Muscle of leg (tissue), 11 donors: ENCODE data around the gene MX1. TPM values are rescaled to one million over a fixed set of nuclear protein-coding genes. Genes with fewer than 3 reads are reported as not detected.

Source experiments
- DNase-seq: peaks from one replicate; pipeline ENCODE4 v3.0.0; 2013
- H3K27ac ChIP-seq: one replicate; pipeline ENCODE4 v1.5.1; 2013; ENCODE audit warnings: mild to moderate bottlenecking, low read length, control low read depth
- H3K27me3 ChIP-seq: one replicate; pipeline ENCODE4 v1.6.1; 2013; ENCODE audit warnings: low read length; ENCODE audit not compliant: control insufficient read depth, insufficient read depth
- H3K36me3 ChIP-seq: one replicate; pipeline ENCODE4 v1.6.1; 2013; ENCODE audit warnings: low read length; ENCODE audit not compliant: control insufficient read depth, insufficient read depth
- H3K4me1 ChIP-seq: one replicate; pipeline ENCODE4 v1.6.1; 2013; ENCODE audit warnings: low read length; ENCODE audit not compliant: control insufficient read depth, insufficient read depth
- H3K4me3 ChIP-seq: one replicate; pipeline ENCODE4 v1.5.1; 2013; ENCODE audit warnings: low read length, control low read depth
- H3K9me3 ChIP-seq: replicated peaks from 2 replicates; pipeline ENCODE4 v1.6.1; 2013; ENCODE audit warnings: low read depth, low read length; ENCODE audit not compliant: control insufficient read depth
- WGBS: methylation state at CpG from one replicate; pipeline ENCODE4 v1.1.5; 2013; ENCODE audit warnings: missing lambda C conversion rate; ENCODE audit not compliant: insufficient coverage; 5-methylcytosine and 5-hydroxymethylcytosine counted together
- polyA plus RNA-seq, 8 donors: library from polyadenylated mRNA; unstranded; fragments of 120-200 nt; gene quantifications; one replicate each; pipeline versions ENCODE4 v1.2.1 to v1.2.3, GENCODE V29; 2013; ENCODE audit warnings: inconsistent platforms in 1 of 8, low replicate concordance in 1 of 8; ENCODE audit not compliant: insufficient read length in 8 of 8, insufficient read depth in 1 of 8
- total RNA-seq: library from RNA; stranded (reverse); fragments of 120-200 nt; gene quantifications from one replicate; pipeline ENCODE4 v1.2.4, GENCODE V29; 2013

The MX1 gene
- total and polyA plus RNA-seq, 9 donors, result 1.7 to 6.2 (median 3.8) TPM

DNA sequence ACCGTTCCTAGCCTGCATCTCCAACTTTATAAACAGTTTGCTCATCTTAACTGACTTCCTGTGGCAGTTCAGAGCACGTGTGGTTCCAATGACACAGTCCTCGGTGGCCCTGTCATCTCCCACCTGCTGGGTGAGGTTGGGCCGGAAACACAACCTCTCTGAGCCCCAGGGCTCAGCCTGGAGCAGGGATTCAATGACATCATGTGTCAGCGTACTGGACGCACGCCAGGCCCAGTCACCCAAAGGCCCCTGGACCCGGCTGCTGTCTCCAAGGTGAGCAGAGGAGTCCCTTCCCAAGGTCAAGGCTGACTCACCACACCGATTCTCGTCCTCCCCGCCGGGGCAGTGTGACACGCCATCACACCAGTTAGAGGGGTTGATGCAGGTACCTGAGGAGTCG, 62.0 kb downstream of the MX1 start:
- Histone ChIP-seq H3K27me3 (no peaks in the 10 kb centered on the region), H3K4me3 (no peak overlapping the region), H3K27ac (no peak overlapping the region), H3K36me3 (no peaks in the 10 kb centered on the region), H3K4me1 (peaks cover 2% of the 10 kb centered on the region), H3K9me3 (no peaks in the 10 kb centered on the region)
- whole genome bisulfite sequencing, result 83% methylated on average over 14 of the region's 14 CpGs
- DNase-seq, result no peak

DNA sequence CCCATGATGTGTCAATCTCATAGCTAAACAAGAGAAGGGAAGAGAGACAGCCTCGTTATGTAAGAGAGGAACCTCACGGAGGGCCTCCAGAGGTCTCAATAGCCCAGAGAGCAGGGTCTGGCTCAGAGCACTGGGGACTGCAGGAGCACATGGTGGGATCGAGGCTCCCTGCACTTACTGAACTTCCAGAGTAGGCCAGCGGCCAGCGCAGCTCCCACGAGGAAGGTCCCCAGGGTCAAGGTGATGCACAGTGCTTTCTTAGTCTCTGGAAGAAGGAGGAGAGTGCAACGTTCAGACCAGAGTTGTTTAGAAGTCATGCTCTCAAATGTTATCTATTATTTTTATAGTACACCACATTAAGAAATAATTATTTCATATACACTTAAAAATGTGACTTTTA, 63.3 kb downstream of the MX1 start:
- H3K27ac ChIP-seq, result no peak overlapping the region
- no peak overlapping the region for H3K4me3 ChIP-seq
- peaks cover 2% of the 10 kb centered on the region for H3K4me1 ChIP-seq
- no peaks in the 10 kb centered on the region for H3K9me3 ChIP-seq
- H3K36me3 ChIP-seq, result no peaks in the 10 kb centered on the region
- WGBS, result 13% methylated on average over 2 of the region's 7 CpGs
- DNase-seq, result no peak
- H3K27me3 ChIP-seq, result no peaks in the 10 kb centered on the region

DNA sequence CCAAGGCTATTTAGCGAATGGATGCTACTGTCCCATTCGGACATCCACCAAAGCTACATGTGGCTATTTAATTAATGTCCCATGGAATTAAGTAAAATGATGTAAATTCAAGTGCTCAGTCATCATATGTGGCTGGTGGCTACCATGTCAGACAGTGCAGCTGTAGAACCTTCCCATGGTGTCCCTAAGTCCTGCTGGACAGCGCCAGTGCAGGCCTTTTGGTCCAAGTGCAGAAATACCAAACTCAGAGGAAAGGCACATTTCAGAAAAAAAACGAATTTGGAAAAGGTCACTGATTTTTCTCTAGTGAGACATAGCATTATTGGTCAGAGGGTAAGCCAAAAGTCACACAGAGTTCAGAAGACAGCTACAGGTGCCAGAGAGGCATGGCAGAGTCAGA, 64.3 kb downstream of the MX1 start:
- WGBS, result 79% methylated on average over 3 of the region's 4 CpGs
- Histone ChIP-seq H3K4me3 (no peak overlapping the region), H3K9me3 (no peaks in the 10 kb centered on the region), H3K36me3 (no peaks in the 10 kb centered on the region), H3K27ac (no peak overlapping the region), H3K4me1 (peaks cover 2% of the 10 kb centered on the region), H3K27me3 (no peaks in the 10 kb centered on the region)
- no peak for DNase-seq

DNA sequence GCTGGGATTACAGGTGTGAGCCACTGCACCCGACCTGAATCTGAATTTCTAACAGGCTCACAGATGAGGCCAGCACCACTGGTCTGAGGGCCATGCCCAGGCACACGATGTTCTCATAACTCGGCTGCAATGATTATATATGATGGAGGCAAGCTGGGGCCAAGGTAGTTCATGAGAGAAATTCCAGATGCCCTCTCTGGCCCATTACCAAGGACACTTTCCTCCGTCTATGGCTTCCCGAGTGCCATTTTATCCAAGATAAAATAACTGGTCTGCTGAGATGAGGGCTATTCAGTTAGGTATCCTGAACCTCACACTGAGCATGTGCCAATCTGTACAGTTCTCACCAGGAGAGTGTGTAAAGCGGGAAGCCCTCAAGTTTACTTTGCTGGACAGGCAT, 65.4 kb downstream of the MX1 start:
- no peak overlapping the region for H3K4me3 ChIP-seq
- no peak overlapping the region for H3K27ac ChIP-seq
- WGBS, result 79% methylated on average over 2 of the region's 6 CpGs
- no peaks in the 10 kb centered on the region for H3K36me3 ChIP-seq
- H3K4me1 ChIP-seq, result peaks cover 2% of the 10 kb centered on the region
- no peak for DNase-seq
- peaks cover 3% of the 10 kb centered on the region for H3K27me3 ChIP-seq
- H3K9me3 ChIP-seq, result no peaks in the 10 kb centered on the region

- 84% methylated on average over 6 of the region's 16 CpGs for WGBS
- Histone ChIP-seq H3K36me3 (no peaks in the 10 kb centered on the region), H3K27ac (no peak overlapping the region), H3K9me3 (no peaks in the 10 kb centered on the region), H3K4me1 (no peaks in the 10 kb centered on the region), H3K27me3 (peaks cover 8% of the 10 kb centered on the region), H3K4me3 (no peak overlapping the region)
- DNase-seq, result no peak
Measured at GRCh38 chr21:41494242-41494641, 68.2 kb downstream of the MX1 start.

- 90% methylated on average over 4 of the region's 6 CpGs for WGBS
- Histone ChIP-seq H3K36me3 (no peaks in the 10 kb centered on the region), H3K27me3 (peaks cover 23% of the 10 kb centered on the region), H3K27ac (no peak overlapping the region), H3K9me3 (no peaks in the 10 kb centered on the region), H3K4me1 (no peaks in the 10 kb centered on the region), H3K4me3 (no peak overlapping the region)
- no peak for DNase-seq
Measured at GRCh38 chr21:41497008-41497407, 71.0 kb downstream of the MX1 start.

GRCh38 chr21:41497788-41498187, 71.7 kb downstream of the MX1 start:
- Histone ChIP-seq H3K9me3 (no peaks in the 10 kb centered on the region), H3K27me3 (peaks cover 26% of the 10 kb centered on the region), H3K4me1 (no peaks in the 10 kb centered on the region), H3K4me3 (no peak overlapping the region), H3K27ac (no peak overlapping the region), H3K36me3 (no peaks in the 10 kb centered on the region)
- no peak for DNase-seq
- 46% methylated on average over 2 of the region's 8 CpGs for WGBS

DNA sequence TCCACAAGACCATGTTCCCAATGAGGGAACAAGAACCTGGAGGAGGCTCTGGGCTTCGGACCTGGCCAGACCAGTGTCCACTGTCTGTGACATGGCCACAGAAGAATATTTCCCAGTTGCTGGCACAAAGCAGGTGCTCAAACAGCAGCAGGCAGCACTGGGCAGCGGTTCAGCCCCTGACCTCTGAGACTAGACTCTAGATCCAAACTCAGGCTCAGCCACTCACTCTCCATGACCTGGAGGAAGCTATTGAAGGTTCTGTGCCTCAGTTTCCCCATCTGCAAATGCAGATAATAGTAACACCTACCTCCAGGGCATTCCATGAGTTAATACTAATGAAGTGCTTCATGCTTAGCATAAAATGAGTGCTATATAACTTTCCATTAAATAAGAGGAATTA, 73.9 kb downstream of the MX1 start:
- Histone ChIP-seq H3K4me1 (no peaks in the 10 kb centered on the region), H3K36me3 (no peaks in the 10 kb centered on the region), H3K4me3 (no peak overlapping the region), H3K27ac (no peak overlapping the region), H3K9me3 (no peaks in the 10 kb centered on the region), H3K27me3 (peaks cover 42% of the 10 kb centered on the region)
- DNase-seq, result no peak
- WGBS, result 79% methylated on average over 1 of the region's 2 CpGs

DNA sequence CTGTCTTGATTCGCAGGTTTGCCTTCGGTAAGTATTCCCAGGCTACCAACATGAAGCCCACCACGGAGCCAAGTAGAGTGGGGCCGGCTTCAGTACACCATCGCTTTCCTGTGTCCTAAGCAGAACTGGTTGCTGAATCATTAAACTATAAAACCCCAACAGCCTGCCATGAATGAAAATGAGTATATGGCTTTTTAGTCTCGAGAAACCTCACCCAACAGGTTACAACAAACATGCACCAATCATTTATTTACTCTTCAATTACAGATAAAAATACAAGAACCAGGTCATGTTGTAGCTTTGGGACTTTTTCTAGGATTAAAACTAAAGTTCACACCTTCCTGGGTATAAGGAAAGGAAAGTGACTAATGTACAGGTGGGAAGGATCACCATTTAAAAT, 74.3 kb downstream of the MX1 start:
- 83% methylated on average over 2 of the region's 6 CpGs for WGBS
- H3K27ac ChIP-seq, result no peak overlapping the region
- no peak for DNase-seq
- no peak overlapping the region for H3K4me3 ChIP-seq
- H3K36me3 ChIP-seq, result no peaks in the 10 kb centered on the region
- H3K27me3 ChIP-seq, result peaks cover 44% of the 10 kb centered on the region
- H3K9me3 ChIP-seq, result no peaks in the 10 kb centered on the region
- no peaks in the 10 kb centered on the region for H3K4me1 ChIP-seq

- Histone ChIP-seq H3K27me3 (peaks cover 47% of the 10 kb centered on the region), H3K27ac (no peak overlapping the region), H3K4me3 (no peak overlapping the region), H3K4me1 (no peaks in the 10 kb centered on the region), H3K36me3 (no peaks in the 10 kb centered on the region), H3K9me3 (no peaks in the 10 kb centered on the region)
- WGBS, result 60% methylated on average over 3 of the region's 9 CpGs
- DNase-seq, result no peak
Measured at GRCh38 chr21:41500931-41501381, 74.9 kb downstream of the MX1 start.

- peaks cover 55% of the 10 kb centered on the region for H3K27me3 ChIP-seq
- DNase-seq, result no peak
- no peaks in the 10 kb centered on the region for H3K36me3 ChIP-seq
- WGBS, result 87% methylated on average over 6 of the region's 7 CpGs
- no peaks in the 10 kb centered on the region for H3K9me3 ChIP-seq
- no peak overlapping the region for H3K27ac ChIP-seq
- H3K4me3 ChIP-seq, result no peak overlapping the region
- H3K4me1 ChIP-seq, result peaks cover under 1% of the 10 kb centered on the region
Measured at GRCh38 chr21:41501919-41502318, 75.9 kb downstream of the MX1 start.
